HG03354 (cell line): Measurements from ENCODE around the gene WWOX.
A peak's percentile ranks its signal among the peaks of the same experiment; 100 is the strongest.

Experiments used
- ATAC-seq: cut with Tn5 transposase; IDR thresholded peaks from one replicate; pipeline ENCODE4 v1.9.1; 2021; ENCODE audit warnings: mild to moderate bottlenecking; ENCODE audit not compliant: unreplicated experiment, poor library complexity, severe bottlenecking

The WWOX gene

GRCh38 chr16:78137782-78138616 lies 38.5 kb downstream of the WWOX start:
- peak; percentile 62 for ATAC-seq

GRCh38 chr16:78140818-78141466 lies 41.5 kb downstream of the WWOX start:
- ATAC-seq = no peak

GRCh38 chr16:78142788-78143187 lies 43.3 kb downstream of the WWOX start:
- ATAC-seq = no peak

- no peak for ATAC-seq
These were observed 47.4 kb downstream of the WWOX start for GRCh38 chr16:78146807-78147206.

- no peak for ATAC-seq
These were observed 48.5 kb downstream of the WWOX start for GRCh38 chr16:78147911-78148401.

- no peak for ATAC-seq
These were observed 50.8 kb downstream of the WWOX start for GRCh38 chr16:78150233-78150632.

GRCh38 chr16:78154729-78155461 lies 55.4 kb downstream of the WWOX start:
- no peak for ATAC-seq

GRCh38 chr16:78155791-78156345 lies 56.4 kb downstream of the WWOX start:
- ATAC-seq = no peak

- no peak for ATAC-seq
These were observed 61.7 kb downstream of the WWOX start for GRCh38 chr16:78161023-78161729.

- ATAC-seq = no peak
These were observed 64.6 kb downstream of the WWOX start for GRCh38 chr16:78163772-78164670.

- no peak for ATAC-seq
These were observed 71.1 kb downstream of the WWOX start for GRCh38 chr16:78170494-78170933.

- ATAC-seq = no peak
These were observed 75.8 kb downstream of the WWOX start for GRCh38 chr16:78175287-78175686.

GRCh38 chr16:78176435-78176834 lies 77.0 kb downstream of the WWOX start:
- no peak for ATAC-seq

GRCh38 chr16:78177218-78177617 lies 77.8 kb downstream of the WWOX start:
- no peak for ATAC-seq

GRCh38 chr16:78177987-78178386 lies 78.5 kb downstream of the WWOX start:
- ATAC-seq = no peak

- ATAC-seq = no peak
These were observed 80.2 kb downstream of the WWOX start for GRCh38 chr16:78179666-78180065.

- ATAC-seq = no peak
These were observed 80.9 kb downstream of the WWOX start for GRCh38 chr16:78180349-78180748.

GRCh38 chr16:78183437-78184237 lies 84.2 kb downstream of the WWOX start:
- no peak for ATAC-seq
